Activated T-cell treated with anti-CD3 and anti-CD28 coated beads, Interleukin-2, amount 50 U/mL, for 72 hours (primary cell): ENCODE measurements around the gene ATP9B. TPM values are rescaled to one million over a fixed set of nuclear protein-coding genes. Genes with fewer than 3 reads are reported as not detected.
A peak's percentile ranks its signal among the peaks of the same experiment; 100 is the strongest.

ENCODE experiments used
- ATAC-seq, 2 donors: fragments of 150-1000 bp; cut with Tn5 transposase; replicated peaks in 1 of 2; 2 replicates each; pipeline ENCODE4 v1.10.0; 2021; ENCODE audit warnings: moderate library complexity in 2 of 2, mild to moderate bottlenecking in 1 of 2
- DNase-seq, 2 donors: peaks; one replicate each; pipeline ENCODE4 v3.0.0; 2021 to 2022; ENCODE audit warnings: mixed read lengths in 1 of 2
- H3K27ac Mint-ChIP-seq: one replicate; pipeline ENCODE4 v1.8.0; 2022; ENCODE audit warnings: mild to moderate bottlenecking, moderate library complexity, mixed read lengths
- H3K27me3 Mint-ChIP-seq: one replicate; pipeline ENCODE4 v1.8.0; 2022; ENCODE audit warnings: low read depth, mixed read lengths
- H3K36me3 Mint-ChIP-seq, 2 donors: one replicate each; pipeline ENCODE4 v1.8.0; 2022; ENCODE audit warnings: mixed read lengths in 2 of 2, mild to moderate bottlenecking in 1 of 2; ENCODE audit not compliant: insufficient read depth in 2 of 2
- H3K4me1 Mint-ChIP-seq: one replicate; pipeline ENCODE4 v1.8.0; 2022; ENCODE audit warnings: low read depth, mixed read lengths
- H3K4me3 Mint-ChIP-seq, 2 donors: one replicate each; pipeline ENCODE4 v1.8.0; 2022; ENCODE audit warnings: mild to moderate bottlenecking in 2 of 2, mixed read lengths in 2 of 2, moderate library complexity in 2 of 2
- H3K9me3 Mint-ChIP-seq, 2 donors: one replicate each; pipeline ENCODE4 v1.8.0; 2022; ENCODE audit warnings: mixed read lengths in 2 of 2
- total RNA-seq, 2 donors: library from RNA; stranded (reverse); gene quantifications; one replicate each; pipeline ENCODE4 v1.2.3, GENCODE V29; 2022

The ATP9B gene
- total RNA-seq, 2 donors from 2014 or later: 24.1 TPM

GRCh38 chr18:79195716-79196683, 126.8 kb downstream of the ATP9B start:
- no peak for DNase-seq
- no peaks in the 10 kb centered on the region for H3K27me3 Mint-ChIP-seq

DNA sequence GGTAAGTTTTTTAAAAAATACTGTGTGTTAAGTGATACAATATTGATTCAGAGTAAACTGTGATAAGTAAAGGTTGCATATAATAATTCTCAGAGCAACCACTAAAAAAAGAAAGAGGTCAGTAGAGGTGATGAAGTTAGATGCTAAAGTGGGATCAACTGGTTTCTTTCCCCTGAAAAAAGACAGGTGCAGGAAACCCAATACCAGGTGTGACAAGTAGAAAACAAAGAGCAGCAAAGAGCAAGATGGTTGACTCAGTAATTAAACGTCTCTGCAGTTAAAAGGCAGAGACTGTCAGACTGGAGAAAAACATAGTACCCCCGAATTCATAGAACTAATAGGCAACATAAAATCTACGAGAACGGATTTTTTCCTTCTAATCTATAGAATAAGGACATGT, 128.3 kb downstream of the ATP9B start:
- no peak overlapping the region for H3K27ac Mint-ChIP-seq
- no peaks in the 10 kb centered on the region for H3K27me3 Mint-ChIP-seq
- no peak overlapping the region for H3K4me3 Mint-ChIP-seq
- peaks cover 21% of the 10 kb centered on the region for H3K4me1 Mint-ChIP-seq
- no peak for ATAC-seq
- DNase-seq: no peak
- no peaks in the 10 kb centered on the region for H3K9me3 Mint-ChIP-seq
- H3K36me3 Mint-ChIP-seq: peaks cover 0 to 2% of the 10 kb centered on the region in 2 donors

More at GRCh38 chr18:79195716-79196683, 126.8 kb downstream of the ATP9B start:
- no peaks in the 10 kb centered on the region for H3K9me3 Mint-ChIP-seq
- H3K4me1 Mint-ChIP-seq: peaks cover 23% of the 10 kb centered on the region
- H3K4me3 Mint-ChIP-seq: no peak overlapping the region
- no peak for ATAC-seq
- H3K36me3 Mint-ChIP-seq: peaks cover 4 to 7% of the 10 kb centered on the region in 2 donors
- no peak overlapping the region for H3K27ac Mint-ChIP-seq

DNA sequence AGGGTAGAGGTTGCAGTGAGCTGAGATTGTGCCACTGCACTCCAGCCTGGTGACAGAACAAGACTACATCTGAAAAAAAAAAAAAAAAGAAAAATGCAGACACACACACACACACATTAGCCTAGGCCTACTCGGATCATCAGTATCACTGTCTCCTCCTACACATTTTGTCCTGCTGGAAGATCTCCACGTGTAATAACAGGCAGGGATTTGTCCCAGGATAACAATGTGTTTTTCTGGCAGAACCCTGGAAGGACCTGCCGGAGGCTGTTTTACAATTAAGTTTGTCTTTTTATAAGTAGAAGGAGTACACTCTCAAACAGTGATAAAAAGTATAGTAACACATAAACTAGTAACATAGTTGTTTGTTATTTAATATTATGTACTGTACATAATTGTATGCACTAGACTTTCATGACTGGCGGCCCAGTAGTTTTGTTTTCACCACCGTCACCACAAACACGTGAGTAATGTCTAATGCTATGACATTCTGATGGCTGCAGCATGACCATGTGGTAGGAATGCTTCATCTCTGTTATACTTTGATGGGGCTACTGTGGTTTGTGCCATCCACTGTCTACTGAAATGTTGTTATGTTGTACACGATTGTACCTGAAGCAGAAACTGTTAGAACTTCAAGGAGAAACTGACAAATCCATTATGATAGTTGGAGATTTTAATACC, 130.6 kb downstream of the ATP9B start:
- Mint-ChIP-seq H3K27me3 (no peaks in the 10 kb centered on the region), H3K9me3 (no peaks in the 10 kb centered on the region), H3K4me1 (peaks cover 32% of the 10 kb centered on the region), H3K27ac (peak overlapping the region; percentile 51), H3K4me3 (no peak overlapping the region), H3K36me3 (peaks cover 0 to 2% of the 10 kb centered on the region in 2 donors)
- DNase-seq: peak; percentile 9 to 25
- peak; percentile 65 to 69 for ATAC-seq

- Mint-ChIP-seq H3K9me3 (no peaks in the 10 kb centered on the region), H3K27me3 (no peaks in the 10 kb centered on the region), H3K27ac (peak overlapping the region; percentile 51), H3K4me3 (no peak overlapping the region), H3K36me3 (peaks cover 0 to 2% of the 10 kb centered on the region in 2 donors), H3K4me1 (peaks cover 32% of the 10 kb centered on the region)
- DNase-seq (peak in 1 of 2 donors; percentile 19), ATAC-seq (peak; percentile 37 to 49)
These were observed 131.5 kb downstream of the ATP9B start for GRCh38 chr18:79200546-79201268.

DNA sequence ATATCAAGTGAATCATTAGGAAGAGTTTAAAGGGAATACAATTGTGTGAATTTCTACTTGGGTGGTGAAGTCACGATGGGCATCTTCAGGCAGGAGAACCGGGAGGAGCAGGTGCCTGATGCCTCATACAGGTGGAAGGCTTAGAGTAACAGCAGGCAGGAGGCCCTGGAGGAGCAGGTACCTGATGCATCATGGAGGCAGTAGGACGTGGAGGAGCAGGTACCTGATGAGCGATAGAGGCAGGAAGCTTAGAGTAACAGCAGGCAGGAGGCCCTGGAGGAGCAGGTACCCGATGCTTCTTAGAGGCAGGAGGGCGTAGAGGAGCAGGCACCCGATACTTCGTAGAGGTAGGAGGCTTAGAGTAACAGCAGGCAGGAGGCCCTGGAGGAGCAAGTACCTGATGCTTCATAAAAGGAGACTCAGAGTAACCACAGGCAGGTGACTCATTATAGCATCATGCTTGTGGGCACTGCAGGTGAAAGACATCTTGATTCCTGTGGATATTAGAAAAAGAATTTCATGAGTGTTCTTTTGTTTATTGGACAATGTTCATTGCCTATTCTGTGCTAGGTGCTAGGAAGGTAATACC, 133.9 kb downstream of the ATP9B start:
- peak; percentile 45 to 68 for DNase-seq
- no peak overlapping the region for H3K4me3 Mint-ChIP-seq
- no peaks in the 10 kb centered on the region for H3K9me3 Mint-ChIP-seq
- H3K4me1 Mint-ChIP-seq: peaks cover 32% of the 10 kb centered on the region
- H3K27me3 Mint-ChIP-seq: no peaks in the 10 kb centered on the region
- peaks cover 2 to 3% of the 10 kb centered on the region in 2 donors for H3K36me3 Mint-ChIP-seq
- peak; percentile 94 to 95 for ATAC-seq
- H3K27ac Mint-ChIP-seq: no peak overlapping the region

DNA sequence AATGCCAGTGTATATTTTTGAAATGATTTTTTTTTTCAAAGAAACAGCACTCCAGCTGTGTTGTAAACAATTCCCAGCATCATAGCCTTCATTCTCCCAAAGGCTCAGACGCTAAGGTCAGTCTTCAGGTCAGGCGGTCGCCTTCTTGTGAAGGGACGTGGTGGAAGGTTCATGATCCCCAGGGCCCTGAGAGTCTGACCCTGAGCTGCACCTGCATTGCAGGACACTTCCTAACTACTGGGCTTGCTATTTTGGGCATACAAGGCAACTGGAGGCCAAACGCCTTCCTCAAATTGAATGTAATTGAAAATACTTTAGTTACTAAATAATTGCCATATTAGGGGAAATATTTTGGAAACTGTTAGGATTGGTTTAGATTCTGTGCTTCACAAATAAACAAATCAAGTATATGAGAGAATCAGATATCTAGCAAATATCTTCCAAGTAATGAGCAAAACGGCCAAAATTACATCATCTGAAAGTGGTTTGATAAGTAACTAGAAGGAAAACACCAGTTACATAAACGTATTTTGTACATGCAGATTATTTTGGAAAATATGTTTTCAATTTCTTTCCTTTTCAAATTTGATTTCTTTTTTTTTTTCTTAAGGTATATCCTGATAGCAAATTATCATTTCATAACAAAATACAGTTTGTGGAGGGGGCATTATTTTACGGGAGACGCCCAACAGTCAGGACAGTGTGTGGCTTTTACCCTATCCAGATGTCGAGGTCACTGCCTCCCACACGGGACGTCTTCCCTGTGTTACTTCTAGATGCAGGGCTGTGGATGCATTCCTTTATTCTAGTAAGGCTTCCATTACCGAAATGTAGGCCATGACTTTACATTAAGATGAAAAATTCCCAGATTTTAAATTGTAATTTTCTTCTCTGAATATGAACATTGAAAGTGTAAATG, 136.0 kb downstream of the ATP9B start:
- H3K4me1 Mint-ChIP-seq: peaks cover 25% of the 10 kb centered on the region

GRCh38 chr18:79206444-79206843, 137.2 kb downstream of the ATP9B start:
- DNase-seq (no peak), ATAC-seq (no peak)
- Mint-ChIP-seq H3K4me3 (no peak overlapping the region), H3K4me1 (peaks cover 18% of the 10 kb centered on the region), H3K9me3 (no peaks in the 10 kb centered on the region), H3K36me3 (peaks cover 0 to 3% of the 10 kb centered on the region in 2 donors), H3K27me3 (no peaks in the 10 kb centered on the region), H3K27ac (no peak overlapping the region)

More for the DNA sequence above, 136.0 kb downstream of the ATP9B start:
- no peak overlapping the region for H3K4me3 Mint-ChIP-seq
- no peak overlapping the region for H3K27ac Mint-ChIP-seq
- H3K27me3 Mint-ChIP-seq: no peaks in the 10 kb centered on the region
- DNase-seq (no peak), ATAC-seq (no peak)
- H3K36me3 Mint-ChIP-seq: peaks cover 2 to 3% of the 10 kb centered on the region in 2 donors
- H3K9me3 Mint-ChIP-seq: no peaks in the 10 kb centered on the region

- no peak overlapping the region for H3K27ac Mint-ChIP-seq
- no peaks in the 10 kb centered on the region for H3K27me3 Mint-ChIP-seq
- no peak overlapping the region for H3K4me3 Mint-ChIP-seq
- H3K9me3 Mint-ChIP-seq: no peaks in the 10 kb centered on the region
- DNase-seq (no peak), ATAC-seq (no peak)
- peaks cover 0 to 3% of the 10 kb centered on the region in 2 donors for H3K36me3 Mint-ChIP-seq
- no peaks in the 10 kb centered on the region for H3K4me1 Mint-ChIP-seq
These were observed 139.7 kb downstream of the ATP9B start for GRCh38 chr18:79208906-79209305.

DNA sequence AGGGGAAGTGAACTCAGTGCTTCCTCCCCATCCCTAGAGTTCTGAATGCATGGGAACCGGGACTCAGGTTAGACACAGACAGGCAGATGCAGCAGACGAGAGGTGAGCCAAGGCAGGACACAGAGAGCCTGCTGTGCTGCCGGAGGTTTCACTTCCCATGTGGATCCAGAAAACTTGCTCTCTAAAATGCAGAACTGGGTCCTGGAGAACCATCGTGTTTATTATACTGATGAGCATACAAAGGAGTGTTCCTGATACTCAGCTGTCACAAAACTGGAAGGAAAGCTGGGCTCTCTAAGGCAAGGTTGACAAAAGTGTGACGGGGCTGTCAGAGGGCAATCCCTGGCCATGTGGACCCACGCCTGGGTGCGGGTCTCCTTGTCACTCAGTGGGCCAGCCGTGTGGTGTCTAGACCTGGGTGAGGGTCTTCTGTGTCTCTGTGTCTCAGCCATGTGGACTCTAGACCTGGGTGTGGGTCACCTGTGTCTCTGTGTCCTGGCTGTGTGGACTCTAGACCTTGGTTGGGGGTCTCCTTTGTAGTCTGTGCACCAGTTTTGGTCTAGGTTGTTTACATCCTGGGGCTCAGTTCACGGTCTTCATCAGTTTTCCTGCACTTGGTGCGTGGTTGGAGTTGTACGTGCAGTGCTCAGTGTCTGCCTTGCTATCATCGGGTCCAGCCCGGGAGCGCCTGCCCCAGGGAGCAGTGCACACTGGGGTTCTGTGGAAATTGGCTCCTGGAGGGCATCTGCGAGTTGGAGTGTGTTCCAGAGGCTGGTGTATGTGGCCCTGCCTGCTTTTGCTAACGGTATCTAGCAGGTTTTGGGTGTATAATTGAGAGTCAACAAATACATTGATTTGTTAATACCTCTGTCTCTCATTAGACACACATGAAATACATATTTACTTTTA, 141.1 kb downstream of the ATP9B start:
- H3K4me3 Mint-ChIP-seq: no peak overlapping the region
- H3K4me1 Mint-ChIP-seq: no peaks in the 10 kb centered on the region
- H3K27ac Mint-ChIP-seq: no peak overlapping the region
- H3K27me3 Mint-ChIP-seq: no peaks in the 10 kb centered on the region
- DNase-seq (no peak), ATAC-seq (no peak)
- no peaks in the 10 kb centered on the region for H3K9me3 Mint-ChIP-seq
- H3K36me3 Mint-ChIP-seq: peaks cover 0 to 3% of the 10 kb centered on the region in 2 donors

- no peaks in the 10 kb centered on the region for H3K9me3 Mint-ChIP-seq
- no peaks in the 10 kb centered on the region for H3K27me3 Mint-ChIP-seq
- H3K4me3 Mint-ChIP-seq: no peak overlapping the region
- DNase-seq: no peak
- no peak overlapping the region for H3K27ac Mint-ChIP-seq
- no peak for ATAC-seq
- peaks cover 0 to 4% of the 10 kb centered on the region in 2 donors for H3K36me3 Mint-ChIP-seq
- H3K4me1 Mint-ChIP-seq: no peaks in the 10 kb centered on the region
These were observed 142.7 kb downstream of the ATP9B start for GRCh38 chr18:79211844-79212243.

GRCh38 chr18:79214056-79214455, 144.9 kb downstream of the ATP9B start:
- H3K27ac Mint-ChIP-seq: no peak overlapping the region
- DNase-seq (no peak), ATAC-seq (no peak)
- H3K27me3 Mint-ChIP-seq: no peaks in the 10 kb centered on the region
- peaks cover 2% of the 10 kb centered on the region in 2 donors for H3K36me3 Mint-ChIP-seq
- no peak overlapping the region for H3K4me3 Mint-ChIP-seq
- H3K9me3 Mint-ChIP-seq: no peaks in the 10 kb centered on the region
- H3K4me1 Mint-ChIP-seq: no peaks in the 10 kb centered on the region
